Psoas muscle (tissue), 8 donors: ENCODE data around the gene SRGAP2B. TPM values are rescaled to one million over a fixed set of nuclear protein-coding genes. Genes with fewer than 3 reads are reported as not detected.
A peak's percentile ranks its signal among the peaks of the same experiment; 100 is the strongest.
"Not testable (repeated sequence)": the region's sequence is repeated elsewhere in the genome, so short reads cannot be mapped to it uniquely, and the experiment has no call there.

Experiments
- ATAC-seq, 4 donors: fragments of 200-7000 bp; cut with Tn5 transposase; one replicate each; pipeline ENCODE4 v1.9.1; 2020; ENCODE audit warnings: moderate library complexity in 3 of 4, mild to moderate bottlenecking in 2 of 4
- DNase-seq, 2 donors: peaks; one replicate each; pipeline ENCODE4 v3.0.0-alpha.2; 2020
- H3K27ac ChIP-seq: fragments of 200-600 bp; one replicate; pipeline ENCODE4 v1.8.0; 2022
- H3K27me3 ChIP-seq, 3 donors: fragments of 200-600 bp in 1 of 3; one replicate each; pipeline versions ENCODE4 v1.6.1 to v1.8.0; 2013 to 2022; ENCODE audit warnings: low read length in 2 of 3, mild to moderate bottlenecking in 2 of 3, moderate library complexity in 1 of 3; ENCODE audit not compliant: insufficient read depth in 3 of 3
- H3K36me3 ChIP-seq, 2 donors: fragments of 200-600 bp in 1 of 2; one replicate each; pipeline versions ENCODE4 v1.6.1 to v1.8.0; 2013 to 2022; ENCODE audit warnings: low read depth in 1 of 2, mild to moderate bottlenecking in 1 of 2, moderate library complexity in 1 of 2; ENCODE audit not compliant: insufficient read depth in 1 of 2
- H3K4me1 ChIP-seq: fragments of 200-600 bp; one replicate; pipeline ENCODE4 v1.8.0; 2022
- H3K4me3 ChIP-seq: fragments of 200-600 bp; one replicate; pipeline ENCODE4 v1.8.0; 2022; ENCODE audit warnings: mild to moderate bottlenecking
- H3K9me3 ChIP-seq: fragments of 200-600 bp; one replicate; pipeline ENCODE4 v1.8.0; 2022
- WGBS, 3 donors: extraction: QIAGEN DNeasy Blood & Tissue Kit; methylation state at CpG; one replicate each; pipeline versions ENCODE4 v1.1.6 to v1.1.7; 2013; 5-methylcytosine and 5-hydroxymethylcytosine counted together
- intact Hi-C, 2 donors: fragments of 100-400 bp; cut with DNase I; formaldehyde crosslinking; loops; one replicate each; pipeline versions ENCODE4 v1.11.0 to v1.14.2; 2022
- polyA plus RNA-seq, 3 donors: library from polyadenylated mRNA; stranded (reverse); fragments of 200-250 nt; gene quantifications; one replicate each; pipeline ENCODE4 v1.2.3, GENCODE V29; 2013
- total RNA-seq, 4 donors: library from RNA; stranded (reverse); fragmentation: NEBNext Ultra II Directional in 2 of 4; extraction: Animal tissue kit (Norgen Biotek cat#: 25700) in 2 of 4; gene quantifications; one replicate each; pipeline versions ENCODE4 v1.2.1 to v1.2.4, GENCODE V29; 2021 to 2023
- donor health status: healthy with polysubstance abuse.
- donor health status: DM: no; HTN: no; CAD: no; lungs with moderate emphysema.
- donor health status: Bipolar disorder and iron deficiency.
- donor health status: healthy.
- donor health status: DM: yes; HTN: yes; CAD: no.
- donor health status: DM: no; HTN: no; CAD: no.
- donor health status: DM: no; HTN: no; CAD: no.
- donor health status: DM: yes; HTN: yes; CAD: no.

SRGAP2B gene
- total and polyA plus RNA-seq, 7 donors: 2.3 to 12.5 (median 3.8) TPM

- H3K27me3 ChIP-seq, ATAC-seq, H3K4me1 ChIP-seq, intact Hi-C loops, H3K9me3 ChIP-seq, H3K27ac ChIP-seq, H3K4me3 ChIP-seq, H3K36me3 ChIP-seq, DNase-seq: not testable (repeated sequence)
- WGBS, 3 donors: 69 to 100% methylated on average over 1 of the region's 2 CpGs; no CpG with 5 or more reads in 1 of the 3 donors
These were observed 31.8 kb downstream of the SRGAP2B start for GRCh38 chr1:145063285-145063684.

- H3K36me3 ChIP-seq, H3K4me3 ChIP-seq, DNase-seq, H3K27ac ChIP-seq, intact Hi-C loops, H3K4me1 ChIP-seq, H3K9me3 ChIP-seq, H3K27me3 ChIP-seq: not testable (repeated sequence)
- no CpG with 5 or more reads among the region's 3 CpGs for WGBS, 3 donors
- peak; percentile 21 to 57 (median 42) for ATAC-seq
These were observed 36.9 kb downstream of the SRGAP2B start for GRCh38 chr1:145058184-145058583.

GRCh38 chr1:145055217-145055760, 39.8 kb downstream of the SRGAP2B start:
- intact Hi-C loops, DNase-seq, H3K4me1 ChIP-seq, H3K36me3 ChIP-seq, H3K27me3 ChIP-seq, H3K4me3 ChIP-seq, H3K27ac ChIP-seq, H3K9me3 ChIP-seq: not testable (repeated sequence)
- WGBS, 3 donors: no CpG with 5 or more reads among the region's 4 CpGs
- peak; percentile 68 to 88 (median 78) for ATAC-seq

GRCh38 chr1:145053428-145053827, 41.7 kb downstream of the SRGAP2B start:
- ATAC-seq, DNase-seq, H3K4me3 ChIP-seq, H3K9me3 ChIP-seq, H3K27me3 ChIP-seq, H3K4me1 ChIP-seq, intact Hi-C loops, H3K27ac ChIP-seq, H3K36me3 ChIP-seq: not testable (repeated sequence)
- WGBS, 3 donors: no CpG with 5 or more reads among the region's 4 CpGs

- DNase-seq, H3K27me3 ChIP-seq, H3K27ac ChIP-seq, H3K4me1 ChIP-seq, H3K9me3 ChIP-seq, H3K4me3 ChIP-seq, H3K36me3 ChIP-seq, intact Hi-C loops: not testable (repeated sequence)
- WGBS, 3 donors: no CpG with 5 or more reads among the region's 10 CpGs
- peak; percentile 43 to 72 (median 57) for ATAC-seq
These were observed 42.9 kb downstream of the SRGAP2B start for GRCh38 chr1:145052019-145052776.

DNA sequence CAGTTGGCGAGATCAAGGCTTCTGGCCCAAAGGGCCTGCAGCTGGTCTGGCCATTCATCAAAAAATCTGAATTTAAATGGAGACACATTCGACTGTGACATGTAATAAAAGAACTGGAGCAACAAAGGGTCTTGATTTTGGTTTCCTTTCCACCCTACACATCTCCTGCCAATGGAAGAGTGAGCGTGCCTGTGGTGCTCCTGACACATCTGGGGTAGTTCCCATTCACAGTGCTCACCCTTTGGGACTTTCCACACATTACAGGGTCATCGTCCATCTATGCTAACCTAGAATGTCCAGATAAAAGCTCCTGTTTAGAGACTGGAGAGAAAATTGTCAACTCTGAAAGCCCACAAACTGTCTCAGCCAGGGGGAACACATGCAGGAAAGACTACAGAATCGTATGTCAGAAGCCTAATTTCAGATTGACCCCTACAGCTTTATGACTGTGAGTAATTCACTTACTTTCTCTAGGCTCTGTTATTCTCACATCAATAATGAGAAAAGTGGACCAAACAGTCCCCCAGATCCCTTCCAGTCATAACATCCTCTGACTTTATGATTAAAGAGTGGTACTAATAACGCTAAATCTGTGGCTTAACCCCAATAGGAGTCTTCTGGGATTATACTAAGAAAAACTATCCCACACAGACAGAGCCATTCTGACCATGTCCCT, 46.8 kb downstream of the SRGAP2B start:
- H3K9me3 ChIP-seq, DNase-seq, H3K36me3 ChIP-seq, H3K27ac ChIP-seq, ATAC-seq, H3K4me3 ChIP-seq, H3K27me3 ChIP-seq, H3K4me1 ChIP-seq, intact Hi-C loops: not testable (repeated sequence)
- no CpG with 5 or more reads among the region's 6 CpGs for WGBS, 3 donors

DNA sequence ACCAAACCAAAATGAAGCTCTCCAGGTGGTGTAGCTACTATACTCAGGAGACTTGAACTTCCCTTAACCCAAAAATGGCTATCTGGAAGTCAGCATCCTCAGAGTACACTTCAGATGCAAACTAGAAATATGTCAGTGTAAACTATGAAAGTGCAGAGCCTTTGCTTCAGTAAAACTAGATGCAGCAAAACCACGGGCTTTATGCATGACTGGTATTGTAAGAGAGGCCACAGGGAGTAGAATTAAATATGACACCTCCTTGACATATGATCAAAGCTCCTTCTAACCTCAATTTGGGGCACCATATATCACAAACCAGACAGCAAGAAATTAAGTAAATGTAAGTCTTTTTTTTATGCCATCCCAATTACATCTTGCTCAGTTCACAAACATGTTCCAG, 47.6 kb downstream of the SRGAP2B start:
- H3K4me3 ChIP-seq, intact Hi-C loops, DNase-seq, H3K4me1 ChIP-seq, H3K27ac ChIP-seq, ATAC-seq, H3K9me3 ChIP-seq, H3K27me3 ChIP-seq, H3K36me3 ChIP-seq: not testable (repeated sequence)
- no CpG with 5 or more reads among the region's 1 CpG for WGBS, 3 donors

DNA sequence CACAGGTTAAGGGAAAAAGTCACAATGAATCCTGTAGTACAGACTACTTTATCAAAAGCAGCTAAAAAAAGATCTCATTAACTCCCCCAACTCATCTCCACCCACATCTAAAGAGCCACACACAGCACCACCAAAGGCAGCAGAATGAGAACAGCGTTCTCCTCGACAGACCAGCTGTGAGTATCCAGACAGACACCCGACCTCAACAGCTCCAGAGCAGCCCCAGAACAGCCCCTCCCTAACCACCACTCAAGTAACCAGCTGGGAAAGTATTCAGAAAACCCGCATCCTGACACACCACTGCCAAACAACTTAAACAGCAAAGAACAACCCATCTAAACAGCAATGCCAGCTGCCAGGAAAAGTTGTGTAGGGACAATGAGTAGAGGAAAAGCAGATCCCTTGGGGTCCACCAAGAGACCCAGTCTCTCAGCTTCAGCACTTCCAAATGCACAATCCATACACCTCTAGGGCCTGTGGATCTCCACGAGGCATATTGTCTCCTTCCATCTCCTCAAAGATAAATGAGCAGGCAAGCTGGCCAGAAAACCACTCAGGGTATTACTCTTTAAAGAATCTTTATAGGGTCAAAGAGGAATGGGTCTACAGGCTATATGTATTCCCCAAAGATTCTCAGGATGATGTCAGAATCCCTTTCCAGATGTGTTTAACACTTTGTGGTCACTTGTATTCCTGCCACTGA, 49.4 kb downstream of the SRGAP2B start:
- H3K36me3 ChIP-seq, H3K27ac ChIP-seq, H3K4me1 ChIP-seq, H3K27me3 ChIP-seq, ATAC-seq, DNase-seq, intact Hi-C loops, H3K9me3 ChIP-seq, H3K4me3 ChIP-seq: not testable (repeated sequence)
- WGBS, 3 donors: no CpG with 5 or more reads among the region's 5 CpGs

GRCh38 chr1:145041519-145041918, 53.6 kb downstream of the SRGAP2B start:
- DNase-seq, H3K27me3 ChIP-seq, H3K4me3 ChIP-seq, H3K27ac ChIP-seq, H3K4me1 ChIP-seq, ATAC-seq, H3K36me3 ChIP-seq, intact Hi-C loops, H3K9me3 ChIP-seq: not testable (repeated sequence)
- WGBS, 3 donors: no CpG with 5 or more reads among the region's 1 CpG

DNA sequence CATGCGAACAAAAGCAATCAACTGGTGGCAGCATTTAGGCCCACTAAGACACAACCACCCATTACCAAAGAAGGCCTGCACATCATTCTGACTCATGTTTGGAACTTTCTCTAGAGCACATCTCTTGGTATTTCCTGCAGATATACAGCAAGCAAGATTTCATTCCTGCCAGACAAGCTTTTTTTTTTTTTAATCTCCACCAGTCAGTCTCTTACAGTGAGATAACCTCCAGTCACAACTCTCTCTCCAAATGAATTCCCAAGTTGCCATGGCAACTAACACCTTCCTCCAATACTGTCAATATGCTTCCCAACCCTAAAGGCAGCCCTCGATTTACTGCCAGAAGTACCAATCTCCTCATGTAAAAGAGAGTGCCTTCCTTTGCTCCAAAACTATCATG, 59.1 kb downstream of the SRGAP2B start:
- ATAC-seq, DNase-seq, H3K4me1 ChIP-seq, H3K9me3 ChIP-seq, H3K27me3 ChIP-seq, H3K36me3 ChIP-seq, intact Hi-C loops, H3K27ac ChIP-seq, H3K4me3 ChIP-seq: not testable (repeated sequence)
- WGBS, 3 donors: 77 to 92% (median 86%) methylated on average over 1 of the region's 2 CpGs

DNA sequence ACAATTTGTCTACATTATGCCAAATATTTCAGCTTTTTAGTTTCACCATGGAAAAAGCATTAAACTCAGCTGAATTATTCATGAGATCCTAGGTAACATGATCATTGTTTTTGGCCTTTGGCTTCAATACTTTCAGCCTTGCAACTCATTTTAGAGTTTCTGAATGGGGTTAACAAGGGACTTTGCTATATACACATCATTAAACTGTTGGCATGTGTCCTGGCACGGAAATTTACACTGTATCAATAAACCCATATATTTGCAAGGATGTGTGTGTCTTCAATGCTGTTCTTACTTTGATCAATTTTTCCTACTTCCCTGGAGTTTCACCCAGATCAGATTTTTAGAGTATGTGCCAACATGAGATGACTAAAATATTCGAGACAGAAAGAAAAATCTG, 61.6 kb downstream of the SRGAP2B start:
- H3K4me1 ChIP-seq, H3K36me3 ChIP-seq, DNase-seq, H3K9me3 ChIP-seq, H3K27me3 ChIP-seq, ATAC-seq, H3K27ac ChIP-seq, intact Hi-C loops, H3K4me3 ChIP-seq: not testable (repeated sequence)
- WGBS, 3 donors: no CpG with 5 or more reads among the region's 2 CpGs
